Left lobe of liver (tissue), 2 donors: Measurements from ENCODE around the gene OR5K3. TPM values are rescaled to one million over a fixed set of nuclear protein-coding genes. Genes with fewer than 3 reads are reported as not detected.
A peak's percentile ranks its signal among the peaks of the same experiment; 100 is the strongest.
"Not testable (repeated sequence)": the region's sequence is repeated elsewhere in the genome, so short reads cannot be mapped to it uniquely, and the experiment has no call there.

ENCODE experiments used
- ATAC-seq: fragments of 200-7000 bp; cut with Tn5 transposase; one replicate; pipeline ENCODE4 v1.9.1; 2020; ENCODE audit warnings: mild to moderate bottlenecking, moderate library complexity
- DNase-seq: peaks from one replicate; pipeline ENCODE4 v3.0.0-alpha.2; 2020; ENCODE audit warnings: low spot score
- total RNA-seq: library from RNA; stranded (reverse); gene quantifications from one replicate; pipeline ENCODE4 v1.2.1, GENCODE V29; 2021
- donor health status: DM: no; HTN: no; CAD: no; lungs with moderate emphysema.
- donor health status: DM: no; HTN: yes; CAD: no.

OR5K3 gene, protein sequence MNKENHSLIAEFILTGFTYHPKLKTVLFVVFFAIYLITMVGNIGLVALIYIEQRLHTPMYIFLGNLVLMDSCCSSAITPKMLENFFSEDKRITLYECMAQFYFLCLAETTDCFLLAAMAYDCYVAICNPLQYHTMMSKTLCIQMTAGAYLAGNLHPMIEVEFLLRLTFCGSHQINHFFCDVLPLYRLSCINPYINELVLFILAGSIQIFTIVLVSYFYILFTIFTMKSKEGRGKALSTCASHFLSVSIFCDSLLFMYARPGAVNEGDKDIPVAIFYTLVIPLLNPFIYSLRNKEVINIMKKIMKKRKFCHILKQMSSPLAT
- not detected for total RNA-seq

DNA sequence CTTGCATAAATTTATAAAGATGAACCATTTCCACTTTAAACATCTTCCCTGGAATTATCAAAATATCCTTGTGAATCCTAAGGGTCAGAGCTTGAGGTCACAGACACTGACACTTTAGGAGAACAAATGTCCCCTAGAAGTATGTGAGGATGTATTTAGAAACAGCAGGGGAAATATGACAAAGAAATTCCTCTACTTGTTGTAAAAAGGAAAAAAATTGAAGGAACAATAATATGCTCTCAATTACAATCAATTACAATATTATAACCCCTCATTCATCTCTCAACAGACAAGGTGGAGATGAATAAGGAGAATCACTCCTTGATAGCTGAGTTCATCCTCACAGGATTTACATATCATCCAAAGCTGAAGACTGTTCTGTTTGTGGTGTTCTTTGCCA, at the start of gene OR5K3:
OR5K3 (plus strand) TSS at position 301 of the 400 bp plus-strand sequence; CDS start at position 301, 0 bp downstream.
- ATAC-seq (no peak), DNase-seq (no peak)

DNA sequence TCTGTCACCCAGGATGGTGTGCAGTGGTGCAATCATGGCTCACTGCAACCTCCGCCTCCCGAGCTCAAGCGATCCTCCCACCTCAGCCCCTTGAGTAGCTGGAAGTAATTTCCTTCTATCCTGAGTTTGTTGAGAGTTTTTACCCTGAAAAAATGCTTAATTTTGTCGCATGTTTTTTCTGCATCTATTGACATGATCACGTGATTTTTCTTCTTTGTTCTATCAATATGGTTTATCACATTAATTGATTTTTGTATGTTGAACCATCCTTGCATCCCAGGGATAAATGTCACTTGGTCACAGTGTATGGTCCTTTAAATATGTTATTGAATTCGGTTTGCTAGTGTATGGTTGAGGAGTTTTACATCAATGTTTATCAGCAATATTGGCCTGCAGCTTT, 48.7 kb upstream of the OR5K3 start:
- no peak for DNase-seq
- ATAC-seq: no peak

DNA sequence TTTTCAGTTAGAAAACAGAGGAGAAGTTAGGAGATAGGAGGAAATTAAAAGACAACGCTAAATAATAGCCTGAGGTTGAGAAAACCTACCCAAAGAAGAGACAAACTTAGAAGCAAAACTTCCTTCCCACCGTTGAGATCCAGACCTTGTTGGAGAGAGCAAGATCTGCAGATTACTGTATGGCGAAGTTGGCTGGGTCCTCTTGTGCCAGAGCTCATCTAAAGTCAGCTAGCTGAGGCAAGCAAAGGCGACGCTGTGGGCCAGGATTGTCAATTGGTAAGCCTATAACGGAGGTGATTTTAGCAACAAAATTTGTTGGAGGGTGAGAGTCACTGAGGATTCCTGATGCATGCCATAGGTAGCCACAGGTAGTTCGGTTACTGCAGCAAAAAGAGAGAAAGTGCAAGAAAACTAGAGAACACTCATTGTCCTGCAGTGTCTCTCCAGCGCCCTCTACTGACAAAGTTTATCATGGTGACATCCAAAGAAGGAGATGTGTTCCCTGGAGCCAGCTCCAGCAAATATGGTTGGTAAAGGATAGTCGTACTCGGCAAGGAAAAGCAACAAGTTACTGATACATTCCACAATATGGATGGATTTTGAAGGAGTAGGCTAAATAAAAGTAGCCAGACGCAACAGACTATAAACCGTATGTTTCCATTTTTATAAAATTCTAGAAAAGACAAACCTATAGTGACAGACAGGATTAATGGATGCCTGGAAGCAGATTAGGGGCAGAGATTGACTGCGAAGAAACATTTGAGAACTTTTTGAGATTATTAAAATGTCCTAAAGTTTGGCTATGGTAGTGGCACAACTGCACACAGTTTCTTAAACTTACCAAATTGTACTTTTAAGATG, 46.6 kb upstream of the OR5K3 start:
- DNase-seq (no peak), ATAC-seq (peak; percentile 91)

DNA sequence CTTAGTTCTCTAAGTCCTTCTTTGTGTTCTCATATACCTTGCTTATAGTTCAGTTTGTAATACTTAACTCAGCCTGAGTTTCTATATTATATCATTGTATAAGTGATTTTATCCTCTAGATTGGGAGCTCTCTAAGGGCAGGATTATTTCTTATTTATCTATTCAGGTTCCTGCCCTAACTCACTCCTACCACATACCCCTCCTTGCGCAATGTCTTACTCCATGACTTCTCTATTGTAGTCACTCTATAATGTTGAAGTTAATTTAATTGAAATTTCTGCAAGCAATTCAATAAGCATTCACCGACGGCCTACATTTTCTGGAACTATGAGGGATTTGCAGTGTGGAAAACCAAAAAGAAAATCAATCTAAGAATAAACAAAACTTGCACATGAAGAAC, 40.4 kb upstream of the OR5K3 start:
- DNase-seq (no peak), ATAC-seq (no peak)

DNA sequence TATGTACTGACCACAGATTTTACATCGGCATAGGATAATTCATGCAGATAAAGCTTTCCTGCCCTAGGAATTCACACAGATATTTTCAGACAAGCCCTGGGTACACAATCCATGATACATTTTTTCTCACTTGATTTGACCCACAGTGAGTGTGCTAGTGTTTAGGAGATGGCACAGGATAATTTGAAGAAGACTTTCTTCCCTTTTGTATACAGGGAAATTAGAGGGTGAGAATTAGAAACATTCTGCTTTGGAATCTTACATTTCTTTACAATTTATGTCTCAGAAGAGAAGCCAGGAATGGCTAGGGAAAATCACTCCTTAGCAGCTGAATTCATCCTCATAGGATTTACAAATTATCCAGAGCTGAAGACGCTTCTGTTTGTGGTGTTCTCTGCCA, 36.9 kb upstream of the OR5K3 start, which contains the start of gene OR5K4:
OR5K4 (plus strand) TSS at position 301 of the 400 bp plus-strand sequence; CDS start at position 301, 0 bp downstream.
- ATAC-seq (no peak), DNase-seq (no peak)

DNA sequence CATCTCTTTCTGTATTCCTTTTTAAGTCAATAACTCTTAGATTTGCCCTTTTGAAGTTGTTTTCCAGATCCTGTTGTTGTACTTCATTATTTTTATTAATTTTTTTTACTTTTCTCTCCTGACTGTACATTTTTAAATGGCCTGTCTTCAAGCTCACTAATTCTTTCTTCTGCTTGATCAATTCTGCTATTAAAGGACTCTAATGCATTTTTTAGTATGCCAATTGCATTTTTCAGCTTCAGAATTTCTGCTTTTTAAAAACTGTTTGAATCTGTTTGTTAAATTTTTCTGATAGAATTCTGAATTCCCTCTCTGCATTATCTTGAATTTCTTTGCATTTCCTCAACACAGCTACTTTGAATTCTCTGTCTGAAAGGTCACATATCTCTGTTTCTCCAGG, 31.2 kb upstream of the OR5K3 start:
- no peak for ATAC-seq
- no peak for DNase-seq

DNA sequence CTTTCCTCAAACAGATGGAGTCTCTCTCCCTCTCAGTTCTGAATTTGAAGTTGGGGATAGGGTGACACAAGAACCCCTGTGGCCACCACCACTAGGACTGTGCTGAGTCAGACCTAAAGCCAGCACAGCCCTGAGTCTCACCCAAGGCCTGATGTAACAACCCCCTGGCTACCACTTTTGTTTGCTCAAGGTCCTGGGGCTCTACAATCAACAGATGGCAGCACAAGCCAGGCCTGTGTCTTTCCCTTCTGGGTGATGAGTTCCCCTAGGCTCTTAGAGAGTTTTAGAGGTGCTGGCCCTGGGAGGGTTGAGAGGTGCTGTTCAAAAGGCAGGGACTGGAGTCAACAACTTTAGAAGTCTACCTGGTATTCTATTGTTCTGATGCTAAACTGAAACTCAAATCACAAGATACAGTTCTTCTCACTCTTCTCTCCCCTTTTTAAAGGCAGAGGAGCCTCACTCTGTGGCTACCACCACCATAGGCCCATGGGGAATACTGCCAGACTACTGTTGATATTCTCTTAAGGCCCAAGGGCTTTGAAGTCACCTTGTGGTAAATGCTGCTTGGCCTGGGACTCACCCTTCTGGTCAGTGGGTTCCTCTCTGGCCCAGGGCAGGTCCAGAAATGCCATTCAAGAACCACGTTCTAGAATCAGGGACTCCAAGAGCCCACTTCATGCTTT, 30.3 kb upstream of the OR5K3 start:
- DNase-seq (no peak), ATAC-seq (peak; percentile 69)

DNA sequence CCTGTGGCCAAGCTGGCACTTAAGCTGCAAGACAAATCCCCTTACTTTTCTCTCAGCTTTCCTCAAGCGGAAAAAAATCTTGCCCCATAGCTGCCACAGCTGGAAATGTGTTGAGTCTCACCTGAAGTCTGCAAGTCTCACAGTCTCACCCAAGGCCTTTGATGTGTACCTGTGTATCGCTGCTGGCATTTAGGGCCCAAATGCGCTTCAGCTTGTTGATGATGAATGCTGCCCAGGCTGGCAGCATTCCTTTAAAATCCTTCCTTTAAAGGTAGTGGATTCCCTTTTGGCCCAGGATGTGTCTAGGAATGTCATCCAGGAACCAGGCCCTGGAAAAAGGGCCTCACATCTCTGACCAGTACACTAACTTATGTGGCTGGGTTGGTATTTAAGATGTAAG, 29.8 kb upstream of the OR5K3 start:
- no peak for DNase-seq
- no peak for ATAC-seq

DNA sequence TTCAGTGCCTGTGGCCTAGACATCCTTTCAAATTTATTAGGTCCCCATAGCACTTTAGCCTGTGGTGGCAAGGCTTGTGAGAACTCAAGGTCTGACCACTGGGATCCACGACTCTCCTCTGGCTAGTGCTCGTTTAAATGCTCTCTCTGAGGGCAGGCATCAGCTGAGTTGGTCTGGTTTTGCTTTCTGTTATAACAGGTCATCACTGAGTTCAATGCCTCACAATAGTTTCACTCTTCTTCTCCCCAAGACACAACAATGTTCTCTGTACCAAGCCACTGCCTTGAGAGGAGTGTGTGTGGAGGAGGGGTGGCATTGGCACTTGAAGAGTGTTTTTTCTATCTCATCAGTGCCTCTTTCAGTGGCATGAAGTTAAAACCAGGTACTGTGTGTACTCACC, 29.2 kb upstream of the OR5K3 start:
- DNase-seq (no peak), ATAC-seq (no peak)

DNA sequence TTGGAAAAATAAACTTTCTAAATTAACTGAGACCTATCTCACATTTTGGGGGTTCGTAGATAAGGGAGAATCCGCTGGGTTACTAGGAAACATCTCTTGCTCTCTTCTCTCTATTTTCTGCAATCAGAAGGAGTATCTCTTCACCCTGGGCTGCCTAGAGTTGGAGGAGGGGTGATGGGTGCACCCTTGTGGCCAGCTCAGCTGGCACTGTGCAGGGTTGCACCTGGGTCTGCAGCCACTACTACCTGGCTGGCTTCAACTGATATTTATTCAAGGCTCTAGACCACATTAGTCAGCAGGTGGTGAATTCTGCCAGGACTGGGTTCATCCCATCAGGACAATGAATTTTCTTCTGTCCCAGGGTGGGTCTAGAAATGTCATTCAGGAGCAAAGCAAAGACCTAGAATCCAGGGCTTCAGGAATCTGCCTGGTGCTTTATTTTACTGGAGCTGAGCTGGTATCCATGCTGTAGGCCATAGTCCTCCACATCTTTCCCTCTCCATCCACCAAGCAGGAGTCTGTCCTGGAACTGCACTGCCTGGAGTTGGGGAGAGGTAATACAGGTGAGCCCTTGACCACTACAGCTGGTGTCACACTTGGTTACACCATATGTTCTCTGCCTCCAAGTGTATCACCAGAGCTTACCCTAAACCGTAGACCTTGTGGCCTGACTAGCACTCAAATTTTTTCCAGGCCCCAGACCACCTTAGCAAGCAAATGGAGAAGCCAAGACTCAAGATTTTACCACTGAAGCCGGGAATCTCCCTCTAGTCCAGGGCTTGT, 22.8 kb upstream of the OR5K3 start:
- ATAC-seq: no peak
- no peak for DNase-seq

DNA sequence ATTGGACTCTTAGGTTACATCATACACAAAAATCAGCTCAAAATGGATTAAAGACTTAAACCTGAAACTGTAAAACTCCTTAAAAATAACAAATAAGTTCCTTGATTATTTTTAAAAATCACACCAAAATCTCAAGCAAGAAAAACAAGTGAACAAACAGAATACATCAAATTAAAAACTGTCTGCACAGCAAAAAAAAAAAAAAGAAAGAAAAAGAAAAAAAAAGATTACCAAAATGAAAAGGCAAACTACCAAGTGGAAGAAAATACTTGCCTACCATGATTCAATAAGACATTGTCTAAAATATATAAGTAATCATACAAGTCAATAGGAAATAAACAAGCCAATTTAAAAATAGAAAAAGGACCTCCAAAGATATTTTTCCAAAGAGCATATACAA, 19.3 kb upstream of the OR5K3 start:
- ATAC-seq: no peak
- no peak for DNase-seq

DNA sequence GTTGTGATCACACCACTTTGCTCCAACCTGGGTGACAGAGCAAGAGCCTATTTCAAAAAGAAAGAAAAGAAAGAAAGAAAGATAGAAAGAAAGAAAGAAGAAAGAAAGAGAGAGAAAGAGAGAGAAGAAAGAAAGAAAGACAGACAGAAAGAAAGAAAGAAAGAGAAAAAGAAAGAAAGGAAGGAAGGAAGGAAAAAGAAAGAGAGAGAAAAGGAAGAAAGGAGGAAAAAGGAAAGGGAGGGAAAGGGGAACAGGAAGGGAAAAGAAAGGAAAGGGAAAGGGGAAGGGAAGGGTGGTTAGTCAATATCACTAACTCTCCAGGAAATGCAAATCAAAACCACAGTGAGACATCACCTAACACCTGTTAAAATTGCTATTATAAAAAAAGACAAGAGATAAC, 18.6 kb upstream of the OR5K3 start:
- ATAC-seq (no peak), DNase-seq (no peak)

DNA sequence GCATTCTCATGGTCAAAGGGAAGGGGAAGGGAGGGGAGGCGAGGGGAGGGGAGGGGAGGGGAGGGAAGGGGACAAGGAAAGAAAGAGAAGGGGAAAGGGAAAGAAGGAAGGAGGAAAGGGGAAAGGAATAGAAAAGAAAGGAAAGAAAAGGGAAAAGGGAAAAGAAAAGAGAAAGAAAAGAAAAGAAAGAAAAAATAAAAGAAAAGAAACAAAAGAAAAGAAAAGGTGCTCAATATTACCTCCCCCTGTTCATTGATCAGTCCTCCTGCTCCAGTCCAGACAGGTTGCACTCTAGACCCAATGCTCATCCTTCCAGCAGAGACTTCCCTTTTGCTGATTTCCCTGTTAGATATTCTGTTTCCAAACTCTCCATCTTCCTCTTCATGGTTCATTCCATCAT, 18.0 kb upstream of the OR5K3 start:
- DNase-seq (no peak), ATAC-seq (no peak)

DNA sequence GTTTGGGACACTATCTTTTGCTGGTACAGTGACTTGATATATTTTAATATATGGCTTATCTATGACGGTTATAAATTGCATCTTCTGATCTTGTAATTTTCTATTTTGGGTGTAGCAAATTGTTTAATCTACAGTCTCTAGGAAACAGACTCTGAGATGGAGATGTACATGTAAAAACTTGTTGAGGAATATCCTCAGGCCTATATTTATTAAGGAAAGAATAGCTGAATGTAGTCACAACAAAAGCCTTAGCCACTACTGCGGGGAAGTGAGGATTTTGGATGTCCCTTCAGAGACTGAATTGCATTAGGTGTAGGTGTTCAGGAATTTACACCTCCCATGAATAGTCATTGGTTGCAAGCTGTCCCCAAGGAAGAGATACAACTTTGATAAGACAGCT, 13.8 kb upstream of the OR5K3 start:
- ATAC-seq: no peak
- no peak for DNase-seq

DNA sequence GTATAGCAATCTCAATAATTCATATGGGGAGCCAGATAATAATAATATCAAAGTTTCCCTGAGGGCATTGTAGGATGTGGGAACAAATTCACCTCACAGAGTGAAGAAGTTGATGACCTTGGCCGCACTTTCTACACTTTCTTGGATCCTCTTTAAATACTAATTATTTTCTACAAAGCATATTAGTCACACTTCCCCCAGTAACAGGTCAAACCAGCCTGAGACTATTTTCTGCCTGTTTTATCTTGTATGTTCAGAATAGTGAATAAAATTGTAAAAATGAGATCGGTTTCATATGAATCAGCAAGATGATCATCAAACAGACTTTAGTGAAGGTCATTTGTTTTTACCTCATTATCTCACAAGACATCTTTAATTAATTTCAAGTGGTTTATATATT, 2.3 kb upstream of the OR5K3 start:
- no peak for ATAC-seq
- no peak for DNase-seq

DNA sequence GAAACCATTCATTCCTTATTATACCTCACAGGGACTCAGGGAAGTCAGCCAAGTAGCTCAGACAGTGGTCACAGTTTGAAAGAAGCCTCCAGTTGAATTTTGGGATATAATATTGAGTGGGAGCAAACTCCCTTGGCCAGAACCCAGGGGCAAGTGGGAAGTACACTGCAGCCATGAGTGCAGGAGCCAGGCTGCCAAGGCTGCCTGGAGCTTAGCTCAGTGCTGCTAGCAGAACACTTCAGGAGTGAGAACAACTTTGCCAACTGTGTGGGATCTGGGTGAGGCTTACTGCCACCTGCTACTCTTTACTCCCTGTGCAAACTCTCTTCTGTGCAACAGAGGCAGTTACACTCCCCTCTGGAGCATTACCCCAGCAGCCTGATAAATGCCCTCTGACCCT, 4.6 kb downstream of the OR5K3 start:
- ATAC-seq: no peak
- DNase-seq: no peak

DNA sequence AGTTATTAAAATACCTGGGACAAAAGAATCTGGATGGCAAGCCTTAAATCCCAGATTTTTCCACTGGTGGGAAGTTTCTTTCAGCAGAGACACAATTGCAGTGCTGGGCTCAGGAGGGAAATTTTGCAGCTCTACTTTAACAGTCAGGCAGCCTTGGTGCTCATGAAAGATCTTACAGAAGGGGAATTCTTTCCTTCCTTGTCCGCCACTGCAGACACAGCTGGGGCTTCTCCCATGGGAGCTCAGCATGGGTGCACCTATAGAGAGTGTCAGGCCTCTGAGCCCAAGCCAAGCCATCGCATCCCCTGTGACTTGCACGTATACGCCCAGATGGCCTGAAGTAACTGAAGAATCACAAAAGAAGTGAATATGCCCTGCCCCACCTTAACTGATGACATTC, 6.0 kb downstream of the OR5K3 start:
- not testable (repeated sequence) for DNase-seq, ATAC-seq

DNA sequence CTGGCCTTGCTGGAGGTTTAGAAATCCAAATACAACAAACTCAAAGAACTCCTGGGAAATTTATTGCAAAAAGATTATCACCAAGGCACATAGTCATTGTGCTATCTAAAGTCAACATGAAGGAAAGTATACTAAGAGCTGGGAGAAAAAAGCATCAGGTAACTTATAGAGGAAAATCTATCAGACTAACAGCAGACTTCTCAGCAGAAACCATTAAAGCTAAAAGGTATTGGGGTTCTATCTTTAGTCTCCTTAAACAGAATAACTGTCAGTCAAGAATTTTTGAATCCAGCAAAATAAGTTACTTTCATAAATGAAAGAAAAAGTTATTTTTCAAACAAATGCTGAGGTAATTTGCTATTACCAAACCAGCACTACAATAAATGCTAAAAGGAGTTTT, 8.0 kb downstream of the OR5K3 start:
- ATAC-seq: no peak
- no peak for DNase-seq

DNA sequence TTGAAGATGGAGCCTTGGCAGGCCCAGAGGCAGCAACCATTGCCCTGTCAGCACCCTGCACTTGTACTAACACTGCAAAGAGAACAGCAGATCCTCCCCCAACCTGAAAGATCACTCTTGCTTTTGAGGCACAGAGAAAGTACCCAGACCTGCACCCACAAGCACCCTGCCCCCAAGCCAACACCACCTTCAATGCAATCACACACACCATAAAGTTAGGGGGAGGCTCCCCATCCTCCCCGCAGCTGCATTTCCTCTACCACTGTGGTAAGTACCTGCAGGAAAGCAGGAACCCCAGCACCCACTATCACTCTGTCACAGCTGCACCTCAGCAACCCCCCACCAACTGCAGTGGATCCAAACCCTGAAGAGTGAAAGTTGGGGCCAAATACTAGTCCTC, 12.0 kb downstream of the OR5K3 start:
- DNase-seq (no peak), ATAC-seq (no peak)

DNA sequence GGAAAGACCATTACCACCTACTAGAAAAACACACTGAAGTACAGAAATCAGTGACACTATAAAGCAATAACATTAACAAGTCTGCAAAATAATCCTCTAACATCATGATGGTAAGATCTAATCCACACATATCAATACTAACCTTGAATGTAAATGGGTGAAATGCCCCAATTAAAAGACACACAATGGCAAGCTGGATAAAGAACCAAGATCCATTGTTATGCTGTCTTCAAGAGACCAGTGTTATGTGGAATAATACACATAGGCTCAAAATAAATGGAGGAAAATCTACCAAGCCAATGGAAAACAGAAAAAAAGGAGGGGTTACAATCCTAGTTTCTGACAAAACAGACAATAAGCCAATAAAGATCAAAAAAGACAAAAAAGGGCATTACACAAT, 13.5 kb downstream of the OR5K3 start:
- no peak for ATAC-seq
- no peak for DNase-seq

DNA sequence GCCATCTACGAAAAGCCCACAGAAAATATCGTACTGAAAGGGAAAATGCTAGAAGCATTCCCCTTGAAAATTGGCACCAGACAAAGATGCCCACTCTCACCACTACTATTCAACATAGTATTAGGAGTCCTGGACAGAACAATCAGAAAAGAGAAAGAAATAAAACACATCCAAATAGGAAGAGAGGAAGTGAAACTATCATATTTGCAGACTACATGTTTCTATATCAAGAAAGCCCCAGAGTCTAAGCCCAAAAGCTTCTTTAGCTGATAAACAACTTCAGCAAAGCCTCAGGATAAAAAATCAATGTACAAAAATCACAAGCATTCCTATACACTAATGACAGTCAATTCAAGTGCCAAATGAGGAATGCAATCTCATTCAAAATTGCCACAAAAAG, 15.6 kb downstream of the OR5K3 start:
- ATAC-seq (no peak), DNase-seq (no peak)
